Sigmoid colon (tissue), 4 donors: Measurements from ENCODE around the gene FGF19.

Experiments
- POLR2A ChIP-seq, 2 donors: fragments of 450-650 bp; IDR thresholded peaks; one replicate each; pipeline ENCODE4 v1.6.1; 2016; ENCODE audit warnings: antibody characterized with exemption in 2 of 2, mild to moderate bottlenecking in 2 of 2, moderate library complexity in 2 of 2
- POLR2AphosphoS5 ChIP-seq, 4 donors: sonication (generic); formaldehyde crosslinking; IDR thresholded peaks; one replicate each; pipeline ENCODE4 v1.6.1; 2017; ENCODE audit warnings: antibody characterized with exemption in 4 of 4
- TF ChIP-seq, protein P1 (sequence below), 4 experiments: fragments of 450-650 bp in 3 of 4; fragments of 200-600 bp in 1 of 4; IDR thresholded peaks; one replicate each; pipeline ENCODE4 v1.5.1; 2016 to 2019; ENCODE audit warnings: antibody characterized with exemption in 4 of 4, mild to moderate bottlenecking in 3 of 4, moderate library complexity in 2 of 4

DNA sequence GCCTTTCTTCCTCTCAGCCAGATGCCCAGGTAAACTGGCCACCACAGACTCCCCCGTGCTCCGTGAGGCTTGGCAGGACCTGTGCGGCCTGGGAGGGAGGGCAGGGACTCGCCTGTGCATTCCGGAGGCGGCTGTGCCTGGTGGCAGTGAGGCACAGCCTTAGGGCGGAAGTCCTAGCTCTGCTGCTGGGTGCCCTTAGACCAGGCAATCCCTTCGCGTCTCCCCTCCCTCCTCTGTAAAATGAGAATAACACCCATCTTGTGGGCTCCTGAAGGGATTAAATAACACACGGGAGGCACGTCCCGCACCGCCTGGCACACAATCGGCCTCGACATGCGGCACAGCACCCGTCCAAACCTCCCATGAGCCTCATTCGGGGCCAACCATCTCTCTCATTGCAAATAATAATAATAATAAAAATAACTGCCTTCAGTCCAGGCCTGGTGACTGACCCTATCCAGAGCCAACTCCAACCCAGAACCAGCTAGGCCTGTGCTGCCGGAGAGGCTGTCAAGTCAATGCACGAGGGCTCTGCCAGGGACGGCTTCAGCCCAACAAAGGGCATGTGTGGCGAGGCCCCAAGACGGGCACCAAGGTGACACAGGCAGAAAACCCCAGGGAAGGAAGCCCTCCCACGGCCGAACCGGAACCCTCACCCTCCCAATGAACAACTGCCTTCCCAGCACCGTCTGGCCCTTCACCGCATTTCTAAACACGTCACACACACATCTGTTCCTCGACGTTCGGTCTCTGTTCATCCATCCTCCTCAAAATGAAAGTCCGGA is 36.9 kb downstream of the FGF19 start:
- TF ChIP-seq POLR2A (IDR thresholded peaks at IDR 0.05) (no peak), POLR2AphosphoS5 (IDR thresholded peaks at IDR 0.05) (no peak)
- TF ChIP-seq, protein P1, sequence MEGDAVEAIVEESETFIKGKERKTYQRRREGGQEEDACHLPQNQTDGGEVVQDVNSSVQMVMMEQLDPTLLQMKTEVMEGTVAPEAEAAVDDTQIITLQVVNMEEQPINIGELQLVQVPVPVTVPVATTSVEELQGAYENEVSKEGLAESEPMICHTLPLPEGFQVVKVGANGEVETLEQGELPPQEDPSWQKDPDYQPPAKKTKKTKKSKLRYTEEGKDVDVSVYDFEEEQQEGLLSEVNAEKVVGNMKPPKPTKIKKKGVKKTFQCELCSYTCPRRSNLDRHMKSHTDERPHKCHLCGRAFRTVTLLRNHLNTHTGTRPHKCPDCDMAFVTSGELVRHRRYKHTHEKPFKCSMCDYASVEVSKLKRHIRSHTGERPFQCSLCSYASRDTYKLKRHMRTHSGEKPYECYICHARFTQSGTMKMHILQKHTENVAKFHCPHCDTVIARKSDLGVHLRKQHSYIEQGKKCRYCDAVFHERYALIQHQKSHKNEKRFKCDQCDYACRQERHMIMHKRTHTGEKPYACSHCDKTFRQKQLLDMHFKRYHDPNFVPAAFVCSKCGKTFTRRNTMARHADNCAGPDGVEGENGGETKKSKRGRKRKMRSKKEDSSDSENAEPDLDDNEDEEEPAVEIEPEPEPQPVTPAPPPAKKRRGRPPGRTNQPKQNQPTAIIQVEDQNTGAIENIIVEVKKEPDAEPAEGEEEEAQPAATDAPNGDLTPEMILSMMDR (IDR thresholded peaks at IDR 0.05) = no peak
